HepG2 (cell line): ENCODE measurements around the gene FAM131C. TPM values are rescaled to one million over a fixed set of nuclear protein-coding genes. Genes with fewer than 3 reads are reported as not detected.

Experiments used
- ATF4 ChIP-seq, 2 experiments: fragments of 450-650 bp in 1 of 2; sonication (generic) in 1 of 2; formaldehyde crosslinking; IDR thresholded peaks; 2 replicates each; pipeline versions ENCODE4 v1.5.0 to v1.8.0; 2020 to 2022; ENCODE audit warnings: mild to moderate bottlenecking in 1 of 2, missing genetic modification reagents in 1 of 2
- BORCS8-MEF2B ChIP-seq: sonication (generic); formaldehyde crosslinking; IDR thresholded peaks from 2 replicates; pipeline ENCODE4 v1.8.0; 2022; ENCODE audit warnings: mild to moderate bottlenecking, missing genetic modification reagents
- CEBPZ ChIP-seq: IDR thresholded peaks from 2 replicates; pipeline ENCODE4 v1.6.1; 2012; ENCODE audit warnings: low read length, improper control_type of control experiment
- GATA4 ChIP-seq: sonication (generic); IDR thresholded peaks from 2 replicates; pipeline ENCODE4 v1.6.1; 2016; ENCODE audit warnings: antibody characterized with exemption, low read depth, borderline replicate concordance
- GTF3A ChIP-seq: sonication (generic); formaldehyde crosslinking; conservative IDR thresholded peaks from 2 replicates; pipeline ENCODE4 v1.4.0; 2020; ENCODE audit warnings: mild to moderate bottlenecking, missing genetic modification reagents
- HNF4G ChIP-seq, 2 experiments: sonication (generic) in 1 of 2; formaldehyde crosslinking in 1 of 2; IDR thresholded peaks; 2 replicates each; pipeline versions ENCODE4 v1.4.0 to v1.6.1; 2011 to 2020; ENCODE audit warnings: borderline replicate concordance in 2 of 2, low read depth in 2 of 2, mild to moderate bottlenecking in 2 of 2, low read length in 1 of 2, missing genetic modification reagents in 1 of 2, moderate library complexity in 1 of 2
- MED1 ChIP-seq: sonication (generic); formaldehyde crosslinking; IDR thresholded peaks from 2 replicates; pipeline ENCODE4 v1.4.0; 2020; ENCODE audit warnings: missing genetic modification reagents
- MTF2 ChIP-seq: sonication (generic); formaldehyde crosslinking; IDR thresholded peaks from 2 replicates; pipeline ENCODE4 v1.5.0; 2020; ENCODE audit warnings: missing genetic modification reagents, borderline replicate concordance
- PRDM4 ChIP-seq: sonication (generic); formaldehyde crosslinking; IDR thresholded peaks from 2 replicates; pipeline ENCODE4 v1.9.0; 2021; ENCODE audit warnings: missing genetic modification reagents, borderline replicate concordance
- SPEN ChIP-seq: sonication (generic); formaldehyde crosslinking; IDR thresholded peaks from 2 replicates; pipeline ENCODE4 v1.5.1; 2020; ENCODE audit warnings: low read depth, mild to moderate bottlenecking, missing genetic modification reagents
- ZC3H4 ChIP-seq: sonication (generic); formaldehyde crosslinking; IDR thresholded peaks from 2 replicates; pipeline ENCODE4 v1.4.0; 2020; ENCODE audit warnings: missing genetic modification reagents, borderline replicate concordance
- ZNF503 ChIP-seq: sonication (generic); formaldehyde crosslinking; IDR thresholded peaks from 2 replicates; pipeline ENCODE4 v1.4.0; 2020; ENCODE audit warnings: missing genetic modification reagents
- ZNF839 ChIP-seq: sonication (generic); formaldehyde crosslinking; IDR thresholded peaks from 2 replicates; pipeline ENCODE4 v1.4.0; 2020; ENCODE audit warnings: missing genetic modification reagents, mild to moderate bottlenecking, borderline replicate concordance
- polyA plus RNA-seq, 8 experiments: library from polyadenylated mRNA; depleted of rRNA in 3 of 8; stranded (reverse) in 7 of 8; unstranded in 1 of 8; fragments of >200 nt; fragmentation: Illumina TruSeq in 4 of 8; extraction: Trizol in 4 of 8; gene quantifications; 2 replicates each; pipeline versions ENCODE4 v1.2.1 to v1.2.3, GENCODE V29; 2011 to 2016; ENCODE audit warnings: low read depth in 4 of 8, missing spikeins in 1 of 8, mixed read lengths in 1 of 8; ENCODE audit not compliant: insufficient read depth in 1 of 8
- total RNA-seq, 5 experiments: library from RNA; depleted of rRNA; stranded (reverse); fragments of >200 nt; fragmentation: Illumina TruSeq; extraction: Trizol; gene quantifications; 2 replicates each; pipeline ENCODE4 v1.2.3, GENCODE V29; 2016; ENCODE audit warnings: low read depth in 1 of 5

FAM131C gene
- total and polyA plus RNA-seq, 2 of the 13 experiments (the other 11 are each of a cell fraction or from before 2014, with no cell fraction given) = 0.07 TPM; not detected in 1

GRCh38 chr1:16014509-16015482, 58.7 kb downstream of the FAM131C start (continued):
- TF ChIP-seq ZC3H4 = no peak
- TF ChIP-seq ZNF503 (CRISPR knock-in tag) = no peak
- no peak for TF ChIP-seq GATA4
- no peak; the same call in 1 of the 2 replicates for TF ChIP-seq MED1
- TF ChIP-seq BORCS8-MEF2B = no peak
- no peak for TF ChIP-seq MTF2
- no peak for TF ChIP-seq ZNF839 (CRISPR knock-in tag)
- TF ChIP-seq GTF3A = no peak
- no peak for TF ChIP-seq PRDM4 (CRISPR knock-in tag)
- TF ChIP-seq HNF4G (IDR thresholded peaks at IDR 0.05; ENCODE audit: borderline replicate concordance, low read depth, low read length) = no peak
- TF ChIP-seq HNF4G (CRISPR knock-in tag; IDR thresholded peaks at IDR 0.05; ENCODE audit: borderline replicate concordance, low read depth) = no peak
- TF ChIP-seq ATF4 (CRISPR knock-in tag; IDR thresholded peaks at IDR 0.05) = no peak
- no peak for TF ChIP-seq CEBPZ
- no peak for TF ChIP-seq SPEN (CRISPR knock-in tag)
